Muscle of back (tissue), 11 donors: Measurements from ENCODE around the gene PSME1. TPM values are rescaled to one million over a fixed set of nuclear protein-coding genes. Genes with fewer than 3 reads are reported as not detected.

Source experiments
- DNase-seq, 3 donors: peaks; one replicate each; pipeline versions ENCODE4 v3.0.0 to v3.0.0-alpha.2; 2013
- polyA plus RNA-seq, 10 donors: library from polyadenylated mRNA; unstranded; fragments of 120-200 nt; gene quantifications; one replicate each; pipeline ENCODE4 v1.2.1, GENCODE V29; 2013; ENCODE audit not compliant: insufficient read length in 10 of 10

The PSME1 gene
- polyA plus RNA-seq, 10 donors: 96.2 to 122 (median 112) TPM

DNA sequence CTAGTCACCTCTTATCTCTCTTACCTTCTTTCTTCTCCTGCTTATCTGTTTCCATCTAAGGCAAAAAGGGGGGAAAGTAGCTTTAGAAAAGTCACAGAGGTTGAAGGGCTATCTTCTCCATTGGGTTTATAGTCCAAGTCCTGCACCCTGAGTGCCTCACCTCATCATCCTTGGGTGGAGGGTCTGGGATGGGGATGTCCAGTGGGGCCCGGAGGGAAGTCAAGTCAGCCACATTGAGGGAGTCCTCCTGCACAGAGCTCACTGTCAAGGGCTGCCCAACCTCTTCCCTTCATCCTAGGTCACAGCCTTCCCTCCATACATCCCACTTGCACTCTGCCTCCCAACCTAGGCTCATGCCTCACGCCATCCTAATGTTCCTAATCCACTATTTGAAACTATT lies 9.2 kb downstream of the PSME1 start:
- no peak for DNase-seq

GRCh38 chr14:24145690-24146452 lies 9.9 kb downstream of the PSME1 start:
- no peak for DNase-seq

DNA sequence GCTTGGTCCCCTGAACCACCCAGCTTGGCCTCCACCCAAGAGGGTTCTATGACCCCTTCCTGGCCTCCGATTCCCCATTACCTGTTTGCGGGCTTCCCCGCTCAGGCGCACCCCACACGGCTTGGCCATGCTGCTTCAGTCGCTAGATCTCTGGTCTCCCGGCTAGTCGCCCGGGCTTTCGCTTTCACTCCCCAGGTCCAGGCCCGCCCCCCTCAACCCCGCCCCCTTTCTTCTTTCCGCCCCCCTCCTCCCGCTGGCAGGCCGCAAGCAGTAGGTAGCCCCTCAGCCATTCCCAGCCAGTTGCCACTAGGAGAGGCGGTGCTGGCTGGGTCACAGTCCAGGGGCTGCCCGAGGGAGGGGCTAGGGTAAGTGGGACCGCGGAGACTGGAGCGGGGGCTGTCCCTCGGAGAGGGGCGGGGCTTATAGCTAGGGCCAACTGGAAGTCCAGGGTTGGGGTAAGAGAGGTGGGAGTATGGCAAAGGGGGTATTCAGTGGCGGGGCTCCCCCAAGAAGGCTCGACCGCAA lies 10.5 kb downstream of the PSME1 start, which contains the start of gene PSME2:
Gene PSME2, minus strand, starts transcription at position 158 of the 525 bp plus-strand sequence. Its CDS starts 29 bp downstream, at position 129.
- peak; percentile 93 to 97 (median 97) for DNase-seq

- peak; percentile 99 for DNase-seq
Observed at GRCh38 chr14:24146978-24147760, 11.2 kb downstream of the PSME1 start, which contains the start of gene RNF31. RNF31 (plus strand) TSS chr14:24147498; CDS start chr14:24147699, 201 bp downstream.

- no peak for DNase-seq
Observed at GRCh38 chr14:24147761-24148428, 11.9 kb downstream of the PSME1 start.

- DNase-seq: no peak
Observed at GRCh38 chr14:24149302-24149969, 13.4 kb downstream of the PSME1 start.

- DNase-seq: no peak
Observed at GRCh38 chr14:24150061-24150460, 14.1 kb downstream of the PSME1 start.

DNA sequence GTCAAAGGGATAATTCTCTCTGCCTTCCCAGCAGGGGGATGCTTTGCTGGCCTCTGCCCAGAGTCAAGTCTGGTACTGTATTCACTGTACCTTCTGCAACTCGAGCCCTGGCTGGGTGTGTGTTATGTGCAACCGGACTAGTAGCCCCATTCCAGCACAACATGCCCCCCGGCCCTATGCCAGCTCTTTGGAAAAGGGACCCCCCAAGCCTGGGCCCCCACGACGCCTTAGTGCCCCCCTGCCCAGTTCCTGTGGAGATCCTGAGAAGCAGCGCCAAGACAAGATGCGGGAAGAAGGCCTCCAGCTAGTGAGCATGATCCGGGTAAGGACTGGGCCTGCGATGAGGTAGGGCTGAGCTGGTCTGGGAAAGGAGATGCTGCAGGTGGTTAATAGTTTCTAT lies 14.6 kb downstream of the PSME1 start:
- DNase-seq: no peak

- no peak for DNase-seq
Observed at GRCh38 chr14:24150993-24151392, 15.0 kb downstream of the PSME1 start.

DNA sequence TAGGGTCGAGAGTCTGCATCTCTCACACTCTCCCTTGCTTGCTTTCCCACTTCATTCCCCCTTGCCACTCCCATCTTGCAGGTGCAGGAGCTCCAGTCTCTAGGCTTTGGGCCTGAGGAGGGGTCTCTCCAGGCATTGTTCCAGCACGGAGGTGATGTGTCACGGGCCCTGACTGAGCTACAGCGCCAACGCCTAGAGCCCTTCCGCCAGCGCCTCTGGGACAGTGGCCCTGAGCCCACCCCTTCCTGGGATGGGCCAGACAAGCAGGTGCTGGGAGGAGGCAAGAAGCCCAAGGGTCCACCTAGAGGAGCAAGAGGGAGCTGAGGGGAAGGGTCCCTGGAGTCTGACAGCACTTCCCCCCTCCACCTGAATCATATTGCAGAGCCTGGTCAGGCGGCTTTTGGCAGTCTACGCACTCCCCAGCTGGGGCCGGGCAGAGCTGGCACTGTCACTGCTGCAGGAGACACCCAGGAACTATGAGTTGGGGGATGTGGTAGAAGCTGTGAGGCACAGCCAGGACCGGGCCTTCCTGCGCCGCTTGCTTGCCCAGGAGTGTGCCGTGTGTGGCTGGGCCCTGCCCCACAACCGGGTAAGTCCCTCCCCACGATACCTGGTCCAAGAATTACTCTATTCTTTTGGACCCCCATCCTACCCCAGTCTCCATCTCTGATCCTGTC lies 15.5 kb downstream of the PSME1 start:
- no peak for DNase-seq

- no peak for DNase-seq
Observed at GRCh38 chr14:24155100-24155499, 19.1 kb downstream of the PSME1 start.

GRCh38 chr14:24156840-24157239 lies 20.8 kb downstream of the PSME1 start:
- no peak for DNase-seq

DNA sequence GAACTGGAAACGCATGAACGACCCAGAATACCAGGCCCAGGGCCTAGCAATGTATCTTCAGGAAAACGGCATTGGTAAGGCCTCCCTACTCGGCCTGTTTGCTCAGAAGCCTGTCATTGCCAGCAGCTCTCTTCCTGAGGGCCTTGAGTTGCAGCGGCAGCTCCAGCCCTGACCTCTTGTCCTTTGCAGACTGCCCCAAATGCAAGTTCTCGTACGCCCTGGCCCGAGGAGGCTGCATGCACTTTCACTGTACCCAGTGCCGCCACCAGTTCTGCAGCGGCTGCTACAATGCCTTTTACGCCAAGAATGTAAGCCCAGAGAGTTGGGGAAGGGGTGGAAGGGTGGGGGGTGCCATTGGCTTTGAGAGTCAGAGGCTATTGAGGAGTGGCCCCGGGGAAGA lies 21.3 kb downstream of the PSME1 start:
- DNase-seq: no peak

DNA sequence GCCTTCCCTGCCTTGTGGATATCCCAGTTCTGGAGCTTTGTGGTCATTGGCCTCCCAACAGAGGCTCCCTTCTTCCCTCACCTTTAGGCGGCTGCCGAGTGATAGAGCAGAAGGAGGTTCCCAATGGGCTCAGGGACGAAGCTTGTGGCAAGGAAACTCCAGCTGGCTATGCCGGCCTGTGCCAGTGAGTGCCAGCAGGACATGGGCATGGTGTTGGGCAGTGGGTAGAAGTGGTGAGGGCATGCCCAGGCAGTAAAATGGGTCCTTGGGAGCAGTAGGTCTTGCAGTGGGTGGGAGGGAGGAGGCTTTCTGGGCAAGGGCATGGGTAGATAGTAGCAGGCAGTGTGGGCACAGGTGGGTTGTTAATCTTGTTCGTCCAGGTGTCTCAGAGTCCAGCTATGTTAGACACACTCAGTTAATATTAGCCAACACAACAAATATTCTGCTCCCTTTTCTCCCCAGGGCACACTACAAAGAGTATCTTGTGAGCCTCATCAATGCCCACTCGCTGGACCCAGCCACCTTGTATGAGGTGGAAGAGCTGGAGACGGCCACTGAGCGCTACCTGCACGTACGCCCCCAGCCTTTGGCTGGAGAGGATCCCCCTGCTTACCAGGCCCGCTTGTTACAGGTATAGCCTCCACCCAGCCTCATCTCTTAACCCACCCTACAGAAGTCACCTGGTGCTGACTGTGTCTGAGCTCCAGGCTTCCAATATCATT lies 23.9 kb downstream of the PSME1 start:
- DNase-seq: no peak

DNA sequence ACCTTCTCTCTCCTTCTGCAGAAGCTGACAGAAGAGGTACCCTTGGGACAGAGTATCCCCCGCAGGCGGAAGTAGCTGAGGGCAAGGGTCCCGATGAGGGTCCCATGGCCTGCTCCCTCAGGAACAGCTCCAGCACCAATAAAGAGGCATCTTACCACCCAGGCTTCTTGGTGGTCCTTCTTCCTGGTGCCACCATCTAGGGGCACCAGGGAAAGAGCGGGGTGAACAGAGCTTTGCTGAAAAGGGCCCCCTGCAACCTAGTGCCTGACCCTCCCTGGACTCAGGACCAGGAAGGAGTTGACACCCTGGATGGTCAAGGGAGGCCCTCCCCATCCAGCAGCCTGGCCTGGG lies 24.5 kb downstream of the PSME1 start:
- DNase-seq: no peak

- DNase-seq: peak; percentile 96 to 97 (median 97)
Observed at GRCh38 chr14:24160850-24161804, 25.1 kb downstream of the PSME1 start, which contains the start of gene IRF9. IRF9 (plus strand) TSS chr14:24161265; CDS start chr14:24162145, 880 bp downstream.

DNA sequence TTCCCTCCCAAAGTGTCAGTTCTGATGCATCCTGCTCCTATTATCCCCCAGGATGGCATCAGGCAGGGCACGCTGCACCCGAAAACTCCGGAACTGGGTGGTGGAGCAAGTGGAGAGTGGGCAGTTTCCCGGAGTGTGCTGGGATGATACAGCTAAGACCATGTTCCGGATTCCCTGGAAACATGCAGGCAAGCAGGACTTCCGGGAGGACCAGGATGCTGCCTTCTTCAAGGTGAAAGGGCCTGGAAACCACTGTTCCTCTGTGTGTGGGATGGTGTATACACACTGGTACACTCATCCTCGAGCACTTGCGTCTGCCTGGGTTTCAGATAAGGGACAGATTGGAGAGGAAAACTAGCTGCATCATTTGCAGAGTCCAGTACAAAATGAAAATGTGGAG lies 26.1 kb downstream of the PSME1 start:
- DNase-seq: no peak

DNA sequence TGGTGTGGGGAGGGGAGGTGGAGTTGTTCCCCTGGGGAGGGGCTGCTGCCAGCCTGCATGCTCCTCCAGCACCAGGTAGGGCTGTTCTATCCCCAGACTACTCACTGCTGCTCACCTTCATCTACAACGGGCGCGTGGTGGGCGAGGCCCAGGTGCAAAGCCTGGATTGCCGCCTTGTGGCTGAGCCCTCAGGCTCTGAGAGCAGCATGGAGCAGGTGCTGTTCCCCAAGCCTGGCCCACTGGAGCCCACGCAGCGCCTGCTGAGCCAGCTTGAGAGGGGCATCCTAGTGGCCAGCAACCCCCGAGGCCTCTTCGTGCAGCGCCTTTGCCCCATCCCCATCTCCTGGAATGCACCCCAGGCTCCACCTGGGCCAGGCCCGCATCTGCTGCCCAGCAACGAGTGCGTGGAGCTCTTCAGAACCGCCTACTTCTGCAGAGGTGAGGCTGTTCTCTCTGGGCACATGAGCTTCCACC lies 28.6 kb downstream of the PSME1 start:
- no peak for DNase-seq

GRCh38 chr14:24165785-24166184 lies 29.8 kb downstream of the PSME1 start:
- DNase-seq: no peak
